Prostate gland (tissue), 2 donors: Measurements from ENCODE around the gene CDCA7.

Experiments used
- POLR2A ChIP-seq: fragments of 450-650 bp; IDR thresholded peaks from one replicate; pipeline ENCODE4 v1.6.1; 2016; ENCODE audit warnings: antibody characterized with exemption, mild to moderate bottlenecking
- TF ChIP-seq, protein P1 (sequence below), 4 experiments: fragments of 200-600 bp in 2 of 4; fragments of 450-650 bp in 2 of 4; sonication (generic) in 2 of 4; IDR thresholded peaks; 1 replicate in 3 of 4; 2 replicates in 1 of 4; pipeline ENCODE4 v1.5.1; 2016 to 2019; ENCODE audit warnings: antibody characterized with exemption in 4 of 4, mild to moderate bottlenecking in 2 of 4, moderate library complexity in 2 of 4

DNA sequence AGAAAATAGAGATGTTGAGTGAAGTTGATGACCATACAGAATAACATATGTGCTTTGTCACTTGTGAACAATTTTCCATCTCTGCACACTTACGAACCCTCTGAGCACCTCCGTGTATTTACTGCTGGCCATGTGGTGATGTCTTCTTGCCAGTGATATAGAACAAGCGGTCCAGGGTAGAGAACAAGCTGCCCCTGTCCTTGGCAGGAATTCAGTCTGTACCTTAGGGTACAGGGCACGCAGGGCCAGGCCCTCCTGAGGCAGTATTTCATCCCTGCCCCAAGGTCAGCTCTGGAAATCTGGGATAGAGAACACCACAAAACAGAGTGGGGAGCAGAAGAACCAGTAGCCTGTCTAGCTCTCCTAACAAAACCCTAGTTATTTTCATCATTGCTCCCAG lies 44.6 kb downstream of the CDCA7 start:
- TF ChIP-seq POLR2A = no peak
- TF ChIP-seq, protein P1, sequence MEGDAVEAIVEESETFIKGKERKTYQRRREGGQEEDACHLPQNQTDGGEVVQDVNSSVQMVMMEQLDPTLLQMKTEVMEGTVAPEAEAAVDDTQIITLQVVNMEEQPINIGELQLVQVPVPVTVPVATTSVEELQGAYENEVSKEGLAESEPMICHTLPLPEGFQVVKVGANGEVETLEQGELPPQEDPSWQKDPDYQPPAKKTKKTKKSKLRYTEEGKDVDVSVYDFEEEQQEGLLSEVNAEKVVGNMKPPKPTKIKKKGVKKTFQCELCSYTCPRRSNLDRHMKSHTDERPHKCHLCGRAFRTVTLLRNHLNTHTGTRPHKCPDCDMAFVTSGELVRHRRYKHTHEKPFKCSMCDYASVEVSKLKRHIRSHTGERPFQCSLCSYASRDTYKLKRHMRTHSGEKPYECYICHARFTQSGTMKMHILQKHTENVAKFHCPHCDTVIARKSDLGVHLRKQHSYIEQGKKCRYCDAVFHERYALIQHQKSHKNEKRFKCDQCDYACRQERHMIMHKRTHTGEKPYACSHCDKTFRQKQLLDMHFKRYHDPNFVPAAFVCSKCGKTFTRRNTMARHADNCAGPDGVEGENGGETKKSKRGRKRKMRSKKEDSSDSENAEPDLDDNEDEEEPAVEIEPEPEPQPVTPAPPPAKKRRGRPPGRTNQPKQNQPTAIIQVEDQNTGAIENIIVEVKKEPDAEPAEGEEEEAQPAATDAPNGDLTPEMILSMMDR (IDR thresholded peaks at IDR 0.05) = no peak
